ENCODE measurements around the gene CAD. TPM values are rescaled to one million over a fixed set of nuclear protein-coding genes. Genes with fewer than 3 reads are reported as not detected.

Gene CAD
- total and polyA plus RNA-seq, 9 of the 15 experiments (the other 6 are each of a cell fraction or from before 2014, with no cell fraction given), result 7.5 to 126 (median 33.7) TPM

DNA sequence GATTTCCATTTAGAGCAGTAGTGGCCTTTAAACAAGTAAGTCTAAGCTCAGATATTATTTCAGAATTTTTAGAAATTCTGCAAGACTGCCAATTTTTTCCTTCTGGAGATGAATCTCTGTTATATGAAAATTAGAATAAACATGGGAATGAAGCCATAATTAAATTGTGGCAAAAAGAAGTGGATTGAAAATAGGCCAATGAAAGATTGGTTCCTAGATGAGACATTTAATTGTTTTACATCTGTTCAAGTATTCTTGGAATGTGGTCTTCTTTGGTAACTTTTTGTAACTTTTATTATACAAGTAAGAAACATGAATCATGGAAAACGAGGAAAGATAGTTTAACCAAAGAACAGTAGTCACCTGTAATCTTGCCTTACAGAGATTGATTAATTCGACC lies 10.3 kb downstream of the CAD start (continued):
- TF ChIP-seq, protein P1, sequence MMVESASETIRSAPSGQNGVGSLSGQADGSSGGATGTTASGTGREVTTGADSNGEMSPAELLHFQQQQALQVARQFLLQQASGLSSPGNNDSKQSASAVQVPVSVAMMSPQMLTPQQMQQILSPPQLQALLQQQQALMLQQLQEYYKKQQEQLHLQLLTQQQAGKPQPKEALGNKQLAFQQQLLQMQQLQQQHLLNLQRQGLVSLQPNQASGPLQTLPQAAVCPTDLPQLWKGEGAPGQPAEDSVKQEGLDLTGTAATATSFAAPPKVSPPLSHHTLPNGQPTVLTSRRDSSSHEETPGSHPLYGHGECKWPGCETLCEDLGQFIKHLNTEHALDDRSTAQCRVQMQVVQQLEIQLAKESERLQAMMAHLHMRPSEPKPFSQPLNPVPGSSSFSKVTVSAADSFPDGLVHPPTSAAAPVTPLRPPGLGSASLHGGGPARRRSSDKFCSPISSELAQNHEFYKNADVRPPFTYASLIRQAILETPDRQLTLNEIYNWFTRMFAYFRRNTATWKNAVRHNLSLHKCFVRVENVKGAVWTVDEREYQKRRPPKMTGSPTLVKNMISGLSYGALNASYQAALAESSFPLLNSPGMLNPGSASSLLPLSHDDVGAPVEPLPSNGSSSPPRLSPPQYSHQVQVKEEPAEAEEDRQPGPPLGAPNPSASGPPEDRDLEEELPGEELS (CRISPR knock-in tag; IDR thresholded peaks at IDR 0.05; ENCODE audit: borderline replicate concordance), result no peak
- TF ChIP-seq BRD4 (IDR thresholded peaks at IDR 0.05) (no peak), KDM1A (IDR thresholded peaks at IDR 0.05) (no peak), HSF4 (CRISPR knock-in tag; IDR thresholded peaks at IDR 0.05; ENCODE audit: borderline replicate concordance) (no peak)
- TF ChIP-seq, protein P2, sequence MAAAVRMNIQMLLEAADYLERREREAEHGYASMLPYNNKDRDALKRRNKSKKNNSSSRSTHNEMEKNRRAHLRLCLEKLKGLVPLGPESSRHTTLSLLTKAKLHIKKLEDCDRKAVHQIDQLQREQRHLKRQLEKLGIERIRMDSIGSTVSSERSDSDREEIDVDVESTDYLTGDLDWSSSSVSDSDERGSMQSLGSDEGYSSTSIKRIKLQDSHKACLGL (CRISPR knock-in tag; IDR thresholded peaks at IDR 0.05; ENCODE audit: borderline replicate concordance, poor library complexity, severe bottlenecking), result no peak
- TF ChIP-seq, protein P3, sequence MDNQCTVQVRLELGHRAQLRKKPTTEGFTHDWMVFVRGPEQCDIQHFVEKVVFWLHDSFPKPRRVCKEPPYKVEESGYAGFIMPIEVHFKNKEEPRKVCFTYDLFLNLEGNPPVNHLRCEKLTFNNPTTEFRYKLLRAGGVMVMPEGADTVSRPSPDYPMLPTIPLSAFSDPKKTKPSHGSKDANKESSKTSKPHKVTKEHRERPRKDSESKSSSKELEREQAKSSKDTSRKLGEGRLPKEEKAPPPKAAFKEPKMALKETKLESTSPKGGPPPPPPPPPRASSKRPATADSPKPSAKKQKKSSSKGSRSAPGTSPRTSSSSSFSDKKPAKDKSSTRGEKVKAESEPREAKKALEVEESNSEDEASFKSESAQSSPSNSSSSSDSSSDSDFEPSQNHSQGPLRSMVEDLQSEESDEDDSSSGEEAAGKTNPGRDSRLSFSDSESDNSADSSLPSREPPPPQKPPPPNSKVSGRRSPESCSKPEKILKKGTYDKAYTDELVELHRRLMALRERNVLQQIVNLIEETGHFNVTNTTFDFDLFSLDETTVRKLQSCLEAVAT (IDR thresholded peaks at IDR 0.05), result no peak

- Histone ChIP-seq H4K20me1 (replicated peaks; ENCODE audit: control insufficient read depth, insufficient read depth, low read length) (no peaks in the 10 kb centered on the region), H3K9me1 (ENCODE audit: control insufficient read depth, insufficient read depth, low read length) (no peaks in the 10 kb centered on the region), H3K4me3 (no peak overlapping the region), H3K27me3 (ENCODE audit: control insufficient read depth in 2 of 2, insufficient read depth in 2 of 2, low read length in 2 of 2) (no peaks in the 10 kb centered on the region), H3K4me1 (replicated peaks in 1 of 2; ENCODE audit: control insufficient read depth in 2 of 2, insufficient read depth in 2 of 2, low read length in 2 of 2) (no peaks in the 10 kb centered on the region), H3K79me2 (ENCODE audit: control insufficient read depth, insufficient read depth, low read length) (no peaks in the 10 kb centered on the region), H3K36me3 (ENCODE audit: control insufficient read depth, insufficient read depth, low read length) (peaks cover 97% of the 10 kb centered on the region), H3K4me2 (ENCODE audit: insufficient read depth, low read length) (no peak overlapping the region), H3K27ac (ENCODE audit: extremely low read depth, low read depth, low read length) (no peak overlapping the region), H2AFZ (ENCODE audit: low read depth, low read length) (no peak overlapping the region), H3K9me3 (replicated peaks; ENCODE audit: control insufficient read depth, insufficient read depth, low read depth, low read length) (no peaks in the 10 kb centered on the region), H3K9ac (ENCODE audit: insufficient read depth in 1 of 2, low read depth in 2 of 2, low read length in 2 of 2) (no peak overlapping the region)
- POLR2A ChIA-PET, result interaction anchor here (0.5 to 2.2 kb wide), 6 partner anchors 10 to 134 kb away, joined by 3 to 12 read pairs (median 4); partner anchors contain the start of gene CAD
- intact Hi-C loops (cut with micrococcal nuclease), result no loop called here
- DNase-seq (ENCODE audit: extremely low read depth in 1 of 4, low spot score in 3 of 4) (no peak), ATAC-seq (no peak), FAIRE-seq (no peak)
- 93% methylated on average over 13 of the region's 13 CpGs for WGBS (ENCODE audit: insufficient coverage, low coverage, missing lambda C conversion rate)
- CTCF ChIA-PET (ENCODE audit: low intra/inter-chr PET ratio), result no interaction called here
- BruUV-seq (replicated peaks), result TSS peak; percentile 11
- in situ Hi-C loops (cut with MboI), result no loop called here
- TF ChIP-seq HDAC3 (IDR thresholded peaks at IDR 0.05; ENCODE audit: borderline replicate concordance, partially characterized antibody) (no peak), CREB3L1 (IDR thresholded peaks at IDR 0.05; ENCODE audit: borderline replicate concordance, low read depth) (no peak), TOE1 (IDR thresholded peaks at IDR 0.05; ENCODE audit: borderline replicate concordance) (no peak), TOE1 (CRISPR knock-in tag; IDR thresholded peaks at IDR 0.05; ENCODE audit: borderline replicate concordance, low read depth) (no peak), CREM (IDR thresholded peaks at IDR 0.05; ENCODE audit: low read depth) (no peak), NCOA2 (IDR thresholded peaks at IDR 0.05; ENCODE audit: partially characterized antibody in 2 of 2) (no peak), EHMT2 (IDR thresholded peaks at IDR 0.05) (no peak), GTF2F1 (IDR thresholded peaks at IDR 0.05; ENCODE audit: low read depth, low read length) (no peak), TARDBP (IDR thresholded peaks at IDR 0.05) (no peak), MCM3 (IDR thresholded peaks at IDR 0.05) (no peak), SETDB1 (IDR thresholded peaks at IDR 0.05; ENCODE audit: low read length) (no peak), ETV1 (tag; conservative IDR thresholded peaks at IDR 0.05; ENCODE audit: low read depth) (no peak)
Measured at GRCh38 chr2:27231921-27232320, 14.8 kb downstream of the CAD start.
